DND-41 (cell line): ENCODE measurements around the gene PLA2G4A.

Source experiments
- ATAC-seq: fragments of 200-7000 bp; cut with Tn5 transposase; 3 replicates; pipeline ENCODE4 v1.9.1; 2021; ENCODE audit warnings: low read depth; ENCODE audit not compliant: insufficient read depth
- DNase-seq: peaks from one replicate; pipeline ENCODE4 v3.0.0-alpha.2; 2020
- H2AFZ ChIP-seq: 2 replicates; pipeline ENCODE4 v1.6.0; 2012; ENCODE audit warnings: low read depth, low read length
- H3K27ac ChIP-seq: 2 replicates; pipeline ENCODE4 v1.5.1; 2012; ENCODE audit warnings: low read length, inconsistent platforms
- H3K27me3 ChIP-seq: fragments of 200-600 bp; sonication (generic); 2 replicates; pipeline ENCODE4 v1.6.0; 2012; ENCODE audit warnings: low read length, mild to moderate bottlenecking, inconsistent platforms; ENCODE audit not compliant: insufficient read depth, poor library complexity
- H3K36me3 ChIP-seq: 2 replicates; pipeline ENCODE4 v1.5.1; 2012; ENCODE audit warnings: low read length, inconsistent platforms; ENCODE audit not compliant: insufficient read depth
- H3K4me1 ChIP-seq: 2 replicates; pipeline ENCODE4 v1.5.1; 2012; ENCODE audit warnings: mild to moderate bottlenecking, low read length; ENCODE audit not compliant: insufficient read depth
- H3K4me2 ChIP-seq: 2 replicates; pipeline ENCODE4 v1.6.0; 2012; ENCODE audit warnings: mild to moderate bottlenecking, moderate library complexity, low read length, inconsistent platforms; ENCODE audit not compliant: insufficient read depth
- H3K4me3 ChIP-seq, 2 experiments: fragments of 200-600 bp in 1 of 2; shearing (Covaris generic) in 1 of 2; 2 replicates each; pipeline ENCODE4 v1.5.1; 2012 to 2016; ENCODE audit warnings: inconsistent platforms in 2 of 2, low read length in 2 of 2, mild to moderate bottlenecking in 2 of 2, low read depth in 1 of 2, moderate library complexity in 1 of 2
- H3K79me2 ChIP-seq: 2 replicates; pipeline ENCODE4 v1.6.0; 2012; ENCODE audit warnings: low read length, inconsistent platforms; ENCODE audit not compliant: insufficient read depth
- H3K9ac ChIP-seq: 2 replicates; pipeline ENCODE4 v1.6.0; 2012; ENCODE audit warnings: low read depth, mild to moderate bottlenecking, inconsistent platforms, low read length, moderate library complexity
- H3K9me3 ChIP-seq: 2 replicates; pipeline ENCODE4 v1.5.1; 2012; ENCODE audit warnings: low read length, moderate library complexity, mild to moderate bottlenecking, inconsistent platforms; ENCODE audit not compliant: insufficient read depth, severe bottlenecking
- H4K20me1 ChIP-seq: 2 replicates; pipeline ENCODE4 v1.6.0; 2012; ENCODE audit warnings: low read length; ENCODE audit not compliant: insufficient read depth
- CTCF ChIP-seq: IDR thresholded peaks from 2 replicates; pipeline ENCODE4 v1.5.1; 2012; ENCODE audit warnings: borderline replicate concordance, low read length, moderate library complexity, mild to moderate bottlenecking; ENCODE audit not compliant: poor library complexity, severe bottlenecking; ENCODE audit errors: extremely low read depth
- EZH2 ChIP-seq: IDR thresholded peaks from 3 replicates; pipeline ENCODE4 v1.6.1; 2012; ENCODE audit warnings: borderline replicate concordance, low read depth, mild to moderate bottlenecking, moderate library complexity, low read length, inconsistent platforms; ENCODE audit not compliant: severe bottlenecking

Gene PLA2G4A

GRCh38 chr1:186831168-186831567, 2.4 kb downstream of the PLA2G4A start:
- Histone ChIP-seq H3K4me2 (no peak overlapping the region), H3K79me2 (no peaks in the 10 kb centered on the region), H3K4me3 (no peak overlapping the region), H2AFZ (no peak overlapping the region), H4K20me1 (no peaks in the 10 kb centered on the region), H3K9me3 (no peaks in the 10 kb centered on the region), H3K9ac (no peak overlapping the region), H3K27ac (no peak overlapping the region), H3K27me3 (no peaks in the 10 kb centered on the region), H3K4me1 (no peaks in the 10 kb centered on the region), H3K36me3 (no peaks in the 10 kb centered on the region)
- DNase-seq (no peak), ATAC-seq (no peak)
- TF ChIP-seq CTCF = no peak
- TF ChIP-seq EZH2 = no peak

- Histone ChIP-seq H3K36me3 (no peaks in the 10 kb centered on the region), H3K4me3 (no peak overlapping the region), H3K79me2 (no peaks in the 10 kb centered on the region), H2AFZ (no peak overlapping the region), H4K20me1 (no peaks in the 10 kb centered on the region), H3K27me3 (no peaks in the 10 kb centered on the region), H3K9ac (no peak overlapping the region), H3K4me2 (no peak overlapping the region), H3K27ac (no peak overlapping the region), H3K4me1 (no peaks in the 10 kb centered on the region), H3K9me3 (no peaks in the 10 kb centered on the region)
- ATAC-seq (no peak), DNase-seq (no peak)
- no peak for TF ChIP-seq EZH2
- TF ChIP-seq CTCF = no peak
Measured at GRCh38 chr1:186834399-186834958, 5.7 kb downstream of the PLA2G4A start.

GRCh38 chr1:186835448-186835847, 6.7 kb downstream of the PLA2G4A start:
- Histone ChIP-seq H3K9me3 (no peaks in the 10 kb centered on the region), H3K36me3 (no peaks in the 10 kb centered on the region), H3K27ac (no peak overlapping the region), H3K4me1 (no peaks in the 10 kb centered on the region), H3K9ac (no peak overlapping the region), H2AFZ (no peak overlapping the region), H3K4me3 (no peak overlapping the region), H4K20me1 (no peaks in the 10 kb centered on the region), H3K79me2 (no peaks in the 10 kb centered on the region), H3K27me3 (no peaks in the 10 kb centered on the region), H3K4me2 (no peak overlapping the region)
- TF ChIP-seq CTCF (no peak), EZH2 (no peak)
- DNase-seq (no peak), ATAC-seq (no peak)

- H3K9me3 ChIP-seq = no peaks in the 10 kb centered on the region
- no peak for TF ChIP-seq EZH2
- TF ChIP-seq CTCF = no peak
- no peaks in the 10 kb centered on the region for H3K27me3 ChIP-seq
- DNase-seq (no peak), ATAC-seq (no peak)
- H3K4me2 ChIP-seq = no peak overlapping the region
- no peaks in the 10 kb centered on the region for H3K36me3 ChIP-seq
- no peak overlapping the region for H3K27ac ChIP-seq
- H3K4me3 ChIP-seq = no peak overlapping the region
- H2AFZ ChIP-seq = no peak overlapping the region
- no peaks in the 10 kb centered on the region for H3K4me1 ChIP-seq
- H3K79me2 ChIP-seq = no peaks in the 10 kb centered on the region
- no peaks in the 10 kb centered on the region for H4K20me1 ChIP-seq
- no peak overlapping the region for H3K9ac ChIP-seq
Measured at GRCh38 chr1:186837806-186838205, 9.1 kb downstream of the PLA2G4A start.
